Frontal cortex (tissue), 4 donors: Measurements from ENCODE around the gene DSC1. TPM values are rescaled to one million over a fixed set of nuclear protein-coding genes. Genes with fewer than 3 reads are reported as not detected.

Experiments
- DNase-seq, 2 donors: peaks; one replicate each; pipeline ENCODE4 v3.0.0; 2012; ENCODE audit warnings: low spot score in 2 of 2
- FAIRE-seq: peaks from 2 replicates; lab custom pipeline; 2012; peaks lifted over from hg19 to GRCh38; lab: Jason Lieb, UNC
- total RNA-seq: library from RNA; depleted of rRNA; stranded (reverse); fragments of >200 nt; gene quantifications from one replicate; pipeline ENCODE4 v1.2.3, GENCODE V29; 2014
- donor health status: control.
- donor health status: control.
- donor health status: control.

Gene DSC1, protein sequence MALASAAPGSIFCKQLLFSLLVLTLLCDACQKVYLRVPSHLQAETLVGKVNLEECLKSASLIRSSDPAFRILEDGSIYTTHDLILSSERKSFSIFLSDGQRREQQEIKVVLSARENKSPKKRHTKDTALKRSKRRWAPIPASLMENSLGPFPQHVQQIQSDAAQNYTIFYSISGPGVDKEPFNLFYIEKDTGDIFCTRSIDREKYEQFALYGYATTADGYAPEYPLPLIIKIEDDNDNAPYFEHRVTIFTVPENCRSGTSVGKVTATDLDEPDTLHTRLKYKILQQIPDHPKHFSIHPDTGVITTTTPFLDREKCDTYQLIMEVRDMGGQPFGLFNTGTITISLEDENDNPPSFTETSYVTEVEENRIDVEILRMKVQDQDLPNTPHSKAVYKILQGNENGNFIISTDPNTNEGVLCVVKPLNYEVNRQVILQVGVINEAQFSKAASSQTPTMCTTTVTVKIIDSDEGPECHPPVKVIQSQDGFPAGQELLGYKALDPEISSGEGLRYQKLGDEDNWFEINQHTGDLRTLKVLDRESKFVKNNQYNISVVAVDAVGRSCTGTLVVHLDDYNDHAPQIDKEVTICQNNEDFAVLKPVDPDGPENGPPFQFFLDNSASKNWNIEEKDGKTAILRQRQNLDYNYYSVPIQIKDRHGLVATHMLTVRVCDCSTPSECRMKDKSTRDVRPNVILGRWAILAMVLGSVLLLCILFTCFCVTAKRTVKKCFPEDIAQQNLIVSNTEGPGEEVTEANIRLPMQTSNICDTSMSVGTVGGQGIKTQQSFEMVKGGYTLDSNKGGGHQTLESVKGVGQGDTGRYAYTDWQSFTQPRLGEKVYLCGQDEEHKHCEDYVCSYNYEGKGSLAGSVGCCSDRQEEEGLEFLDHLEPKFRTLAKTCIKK
- total RNA-seq = not detected

GRCh38 chr18:31162825-31163435, at the start of gene DSC1:
Gene DSC1, minus strand, starts transcription at chr18:31162856. Its CDS starts 262 bp downstream, at chr18:31162594.
- DNase-seq = no peak
- FAIRE-seq = no peak

GRCh38 chr18:31211047-31211446, 48.4 kb upstream of the DSC1 start:
- no peak for FAIRE-seq
- DNase-seq = no peak

DNA sequence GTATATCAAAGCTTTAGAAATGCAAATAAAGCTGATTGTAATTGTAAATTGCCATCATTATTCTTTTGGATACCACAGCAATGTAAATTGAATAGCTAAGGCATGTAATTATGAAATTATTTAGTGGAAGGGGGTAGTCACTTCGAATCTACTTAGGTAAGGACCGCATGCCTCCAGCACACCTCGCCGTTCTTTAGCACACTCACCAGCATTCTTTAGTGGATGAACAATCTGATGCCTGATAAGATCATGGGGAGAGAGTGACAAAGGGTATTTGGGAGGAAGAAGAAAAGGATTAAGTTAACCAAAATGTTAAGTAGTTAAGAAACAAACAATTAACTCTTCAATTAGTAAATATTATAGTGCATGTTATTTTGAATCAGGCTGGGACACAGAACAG, 46.4 kb upstream of the DSC1 start:
- no peak for FAIRE-seq

GRCh38 chr18:31207391-31207790, 44.7 kb upstream of the DSC1 start:
- DNase-seq (no peak), FAIRE-seq (no peak)

More for the DNA sequence above, 46.4 kb upstream of the DSC1 start:
- DNase-seq = no peak

DNA sequence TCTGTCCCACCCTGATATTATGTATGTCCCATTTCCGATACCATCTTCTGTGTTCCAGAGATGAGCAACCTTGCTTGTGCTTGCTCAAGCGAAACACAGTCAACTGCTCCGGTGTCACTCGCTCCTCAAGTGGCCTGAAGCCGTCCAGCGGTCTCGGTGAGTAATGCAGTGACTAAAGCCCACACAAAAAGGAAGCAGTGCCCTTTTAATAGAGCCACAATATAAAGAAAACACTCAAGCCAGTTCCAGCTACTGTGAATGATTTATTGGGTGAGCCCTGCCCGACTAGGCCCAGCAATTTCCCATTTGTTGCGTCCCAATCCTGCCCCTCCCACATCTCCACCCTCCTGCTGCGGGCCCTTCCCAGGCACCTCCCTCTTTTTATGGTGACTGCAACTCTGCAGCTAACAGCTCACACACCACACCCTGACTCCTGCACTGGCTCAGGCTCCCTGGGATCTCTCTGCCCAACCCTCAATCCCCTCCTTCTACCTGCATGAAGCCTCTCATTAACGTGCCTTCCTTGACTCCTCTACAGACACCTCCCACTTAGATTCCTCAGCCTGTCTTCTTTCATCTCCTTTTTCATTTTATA, 44.2 kb upstream of the DSC1 start:
- FAIRE-seq (no peak), DNase-seq (no peak)

GRCh38 chr18:31206071-31206470, 43.4 kb upstream of the DSC1 start:
- no peak for DNase-seq

GRCh38 chr18:31205273-31205672, 42.6 kb upstream of the DSC1 start:
- DNase-seq = no peak
- no peak for FAIRE-seq

More at GRCh38 chr18:31206071-31206470, 43.4 kb upstream of the DSC1 start:
- FAIRE-seq = no peak

- no peak for FAIRE-seq
- DNase-seq = no peak
Measured at GRCh38 chr18:31204833-31205232, 42.2 kb upstream of the DSC1 start.

- DNase-seq (no peak), FAIRE-seq (no peak)
Measured at GRCh38 chr18:31204166-31204565, 41.5 kb upstream of the DSC1 start.

DNA sequence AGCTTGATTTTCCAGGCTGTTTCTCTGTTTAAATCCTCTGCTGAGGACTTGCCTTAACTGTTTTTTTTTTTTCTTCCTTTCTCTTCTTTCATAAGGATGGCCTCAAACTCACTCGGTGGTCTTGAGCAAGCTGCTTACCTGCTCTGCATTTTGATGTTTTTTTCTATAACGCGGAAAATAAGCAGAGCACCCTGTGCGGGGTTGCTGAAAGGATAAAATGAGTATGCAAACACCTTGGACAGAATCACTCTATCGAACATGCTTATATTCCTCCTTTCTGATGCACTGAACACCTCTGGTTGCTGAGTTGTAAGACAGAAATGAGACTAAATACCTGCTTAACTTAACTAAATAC, 41.1 kb upstream of the DSC1 start:
- no peak for DNase-seq
- FAIRE-seq = no peak

- no peak for FAIRE-seq
- no peak for DNase-seq
Measured at GRCh38 chr18:31203096-31203793, 40.6 kb upstream of the DSC1 start.

- no peak for FAIRE-seq
- DNase-seq = no peak
Measured at GRCh38 chr18:31199190-31199769, 36.6 kb upstream of the DSC1 start.

- no peak for DNase-seq
- FAIRE-seq = no peak
Measured at GRCh38 chr18:31197676-31198075, 35.0 kb upstream of the DSC1 start.

DNA sequence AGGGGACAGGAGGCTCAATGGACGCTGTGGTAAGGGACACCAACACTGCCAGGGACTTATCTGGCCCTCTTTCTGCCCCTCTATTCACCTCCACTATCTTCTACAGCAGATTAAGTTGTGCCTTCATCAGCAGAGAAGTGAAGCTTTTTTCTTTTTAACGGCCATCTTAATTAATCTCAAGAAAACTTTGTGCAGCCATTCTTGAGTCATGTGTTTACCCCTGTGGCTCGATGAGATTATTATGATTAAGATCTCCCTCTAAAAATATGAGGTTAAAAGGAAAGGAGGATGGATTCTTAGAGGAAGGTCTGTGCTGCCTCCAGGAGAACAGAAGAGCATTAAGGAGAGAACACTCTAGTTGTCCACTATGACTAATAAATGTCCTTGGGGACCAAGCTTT, 32.4 kb upstream of the DSC1 start:
- FAIRE-seq (no peak), DNase-seq (no peak)

DNA sequence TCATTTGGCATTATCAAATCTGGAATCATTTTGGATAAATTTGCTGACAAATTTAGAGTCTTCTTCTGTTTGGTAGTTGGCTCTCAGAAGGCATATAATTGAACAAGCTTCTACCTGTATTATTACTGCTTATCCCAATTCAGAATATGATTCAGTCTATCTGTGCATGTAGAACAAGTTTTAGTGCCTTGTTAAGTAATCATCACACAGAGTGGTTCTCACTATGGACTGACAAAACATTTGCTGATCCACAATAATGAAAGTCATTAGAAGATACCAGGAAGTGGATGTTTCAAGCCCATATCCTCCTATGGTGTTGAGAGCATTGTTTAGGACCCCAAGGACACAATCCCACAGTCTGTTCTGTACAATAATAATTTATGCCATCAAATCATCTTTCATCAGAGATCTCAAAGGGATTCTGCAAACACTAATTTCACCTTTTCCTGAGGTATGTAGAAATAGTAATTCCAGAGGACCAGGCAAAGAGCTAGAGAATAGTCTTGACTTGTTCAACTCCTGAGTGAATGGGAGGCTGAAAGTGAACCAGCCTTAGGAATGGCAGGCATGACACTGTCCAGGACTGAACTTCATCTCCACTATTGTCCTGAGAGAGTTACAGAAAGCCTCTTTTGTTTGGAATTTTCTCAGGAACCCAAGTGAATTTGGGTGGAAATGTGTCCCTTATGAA, 29.6 kb upstream of the DSC1 start:
- FAIRE-seq = no peak
- DNase-seq = no peak

DNA sequence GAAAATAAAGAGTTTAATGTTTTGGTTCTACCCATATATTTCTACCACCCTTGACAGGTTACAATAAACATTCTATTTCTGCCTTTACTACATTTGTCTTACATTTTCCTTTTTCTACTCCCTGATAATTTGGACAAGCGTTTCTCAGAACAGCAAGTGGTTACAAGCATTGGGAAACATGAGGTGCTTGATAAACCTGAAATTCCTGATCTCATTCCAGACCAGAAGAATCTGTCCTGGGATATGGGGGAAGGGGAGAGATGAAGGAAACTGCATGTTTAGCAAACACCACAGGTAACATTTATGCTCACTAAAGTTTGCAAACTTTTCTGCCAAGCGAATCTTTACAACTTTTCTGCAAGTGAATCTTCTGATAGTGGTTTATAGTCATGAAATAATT, 28.3 kb upstream of the DSC1 start:
- no peak for FAIRE-seq
- no peak for DNase-seq

- DNase-seq (no peak), FAIRE-seq (no peak)
Measured at GRCh38 chr18:31189757-31190156, 27.1 kb upstream of the DSC1 start.

DNA sequence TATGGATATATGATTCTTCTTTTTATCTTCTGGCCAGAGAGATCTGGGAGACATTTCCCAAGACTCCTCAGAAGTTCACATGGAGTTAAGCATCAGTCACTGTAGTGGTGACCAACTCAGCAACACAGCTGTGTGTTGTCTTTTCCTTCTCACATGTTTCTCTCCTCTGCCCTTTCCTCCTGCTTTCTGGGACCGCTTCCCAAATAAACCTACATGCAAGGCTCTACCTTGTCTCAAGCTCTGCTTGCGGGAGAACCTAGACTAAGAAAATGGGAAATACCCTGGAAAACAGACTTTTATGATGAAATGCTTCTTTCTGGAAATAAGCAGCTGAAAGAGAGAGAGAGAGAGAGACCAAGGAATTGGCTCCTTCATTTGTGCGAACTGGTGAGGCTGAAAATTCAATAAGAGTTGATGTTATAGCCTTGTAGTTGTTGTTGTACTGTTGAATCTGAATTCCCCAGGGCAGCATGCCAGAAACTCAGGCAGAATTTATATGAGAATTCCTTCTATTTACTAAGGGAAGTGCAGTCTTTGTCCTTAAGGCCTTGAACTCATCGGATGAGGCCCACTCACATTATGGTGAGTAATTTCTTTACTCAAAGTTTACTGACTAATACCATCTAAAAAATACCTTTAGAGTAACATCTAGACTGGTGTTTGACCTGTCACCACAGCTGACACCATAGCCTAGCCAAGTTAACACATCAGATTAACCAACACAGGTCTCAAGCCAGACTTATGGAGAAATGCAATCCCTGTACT, 22.7 kb upstream of the DSC1 start:
- no peak for DNase-seq
- FAIRE-seq = no peak
